Measurements from ENCODE around the gene PGAM5. TPM values are rescaled to one million over a fixed set of nuclear protein-coding genes. Genes with fewer than 3 reads are reported as not detected.
"Not testable (repeated sequence)": the region's sequence is repeated elsewhere in the genome, so short reads cannot be mapped to it uniquely, and the experiment has no call there.

The PGAM5 gene
- total and polyA plus RNA-seq, 4 donors, result 6.6 to 17.3 (median 10.3) TPM

GRCh38 chr12:132743831-132744230 is 33.2 kb downstream of the PGAM5 start:
- ATAC-seq (ENCODE audit: low FRiP score) (no peak), DNase-seq (peak in 1 of 2 donors; percentile 11)
- no peak overlapping the region for H3K4me3 ChIP-seq (ENCODE audit: low read length in 2 of 2)
- no peaks in the 10 kb centered on the region for H3K9me3 ChIP-seq (ENCODE audit: control insufficient read depth, low read length)
- H3K27me3 ChIP-seq (ENCODE audit: control insufficient read depth in 1 of 2, insufficient read depth in 2 of 2, low read length in 1 of 2), result no peaks in the 10 kb centered on the region
- peaks cover 8 to 19% of the 10 kb centered on the region in 2 donors for H3K36me3 ChIP-seq (ENCODE audit: control insufficient read depth in 1 of 2, insufficient read depth in 2 of 2, low read length in 1 of 2)
- H3K27ac ChIP-seq (ENCODE audit: low read depth in 1 of 2, low read length in 2 of 2), result no peak overlapping the region
- intact Hi-C loops (cut with DNase I), result no loop called here
- H3K4me1 ChIP-seq (ENCODE audit: control insufficient read depth in 1 of 2, insufficient read depth in 2 of 2, low read length in 2 of 2), result no peaks in the 10 kb centered on the region
- 87 to 91% methylated on average over 13 of the region's 13 CpGs for WGBS, 2 donors

- Histone ChIP-seq H3K27me3 (ENCODE audit: control insufficient read depth in 1 of 2, insufficient read depth in 2 of 2, low read length in 1 of 2) (no peaks in the 10 kb centered on the region), H3K4me1 (ENCODE audit: control insufficient read depth in 1 of 2, insufficient read depth in 2 of 2, low read length in 2 of 2) (no peaks in the 10 kb centered on the region), H3K4me3 (ENCODE audit: low read length in 2 of 2) (no peak overlapping the region), H3K27ac (ENCODE audit: low read depth in 1 of 2, low read length in 2 of 2) (no peak overlapping the region), H3K36me3 (ENCODE audit: control insufficient read depth in 1 of 2, insufficient read depth in 2 of 2, low read length in 1 of 2) (peaks cover 8 to 19% of the 10 kb centered on the region in 2 donors), H3K9me3 (ENCODE audit: control insufficient read depth, low read length) (no peaks in the 10 kb centered on the region)
- WGBS, 2 donors, result 92 to 93% methylated on average over 3 of the region's 3 CpGs
- DNase-seq, result no peak
- no peak for ATAC-seq (ENCODE audit: low FRiP score)
- intact Hi-C loops (cut with DNase I), result no loop called here
Measured at GRCh38 chr12:132746613-132747012, 36.0 kb downstream of the PGAM5 start.

- peaks cover 8 to 17% of the 10 kb centered on the region in 2 donors for H3K36me3 ChIP-seq (ENCODE audit: control insufficient read depth in 1 of 2, insufficient read depth in 2 of 2, low read length in 1 of 2)
- intact Hi-C loops (cut with DNase I), result no loop called here
- no peaks in the 10 kb centered on the region for H3K4me1 ChIP-seq (ENCODE audit: control insufficient read depth in 1 of 2, insufficient read depth in 2 of 2, low read length in 2 of 2)
- no peaks in the 10 kb centered on the region for H3K27me3 ChIP-seq (ENCODE audit: control insufficient read depth in 1 of 2, insufficient read depth in 2 of 2, low read length in 1 of 2)
- H3K9me3 ChIP-seq (ENCODE audit: control insufficient read depth, low read length), result no peaks in the 10 kb centered on the region
- no peak for ATAC-seq (ENCODE audit: low FRiP score)
- WGBS, 2 donors, result 94 to 95% methylated on average over 11 of the region's 11 CpGs
- H3K4me3 ChIP-seq (ENCODE audit: low read length in 2 of 2), result no peak overlapping the region
- no peak overlapping the region for H3K27ac ChIP-seq (ENCODE audit: low read depth in 1 of 2, low read length in 2 of 2)
- DNase-seq, result peak in 1 of 2 donors; percentile 24
Measured at GRCh38 chr12:132747395-132747794, 36.8 kb downstream of the PGAM5 start.

- DNase-seq, result peak in 1 of 2 donors; percentile 31
Measured at GRCh38 chr12:132747896-132748295, 37.3 kb downstream of the PGAM5 start.

GRCh38 chr12:132748319-132748718 is 37.7 kb downstream of the PGAM5 start:
- Histone ChIP-seq H3K9me3 (ENCODE audit: control insufficient read depth, low read length) (no peaks in the 10 kb centered on the region), H3K4me3 (ENCODE audit: low read length in 2 of 2) (no peak overlapping the region), H3K4me1 (ENCODE audit: control insufficient read depth in 1 of 2, insufficient read depth in 2 of 2, low read length in 2 of 2) (no peaks in the 10 kb centered on the region), H3K27me3 (ENCODE audit: control insufficient read depth in 1 of 2, insufficient read depth in 2 of 2, low read length in 1 of 2) (no peaks in the 10 kb centered on the region), H3K36me3 (ENCODE audit: control insufficient read depth in 1 of 2, insufficient read depth in 2 of 2, low read length in 1 of 2) (peaks cover 8 to 14% of the 10 kb centered on the region in 2 donors), H3K27ac (ENCODE audit: low read depth in 1 of 2, low read length in 2 of 2) (no peak overlapping the region)
- ATAC-seq (ENCODE audit: low FRiP score) (no peak), DNase-seq (peak in 1 of 2 donors; percentile 34)
- WGBS, 2 donors, result 85 to 89% methylated on average over 10 of the region's 10 CpGs
- intact Hi-C loops (cut with DNase I), result no loop called here

More at GRCh38 chr12:132747896-132748295, 37.3 kb downstream of the PGAM5 start:
- Histone ChIP-seq H3K4me1 (ENCODE audit: control insufficient read depth in 1 of 2, insufficient read depth in 2 of 2, low read length in 2 of 2) (no peaks in the 10 kb centered on the region), H3K9me3 (ENCODE audit: control insufficient read depth, low read length) (no peaks in the 10 kb centered on the region), H3K27ac (ENCODE audit: low read depth in 1 of 2, low read length in 2 of 2) (no peak overlapping the region), H3K27me3 (ENCODE audit: control insufficient read depth in 1 of 2, insufficient read depth in 2 of 2, low read length in 1 of 2) (no peaks in the 10 kb centered on the region), H3K4me3 (ENCODE audit: low read length in 2 of 2) (no peak overlapping the region), H3K36me3 (ENCODE audit: control insufficient read depth in 1 of 2, insufficient read depth in 2 of 2, low read length in 1 of 2) (peaks cover 8 to 14% of the 10 kb centered on the region in 2 donors)
- intact Hi-C loops (cut with DNase I), result no loop called here
- WGBS, 2 donors, result 94% methylated on average over 22 of the region's 22 CpGs
- ATAC-seq (ENCODE audit: low FRiP score), result no peak

GRCh38 chr12:132753670-132754069 is 43.0 kb downstream of the PGAM5 start:
- H3K4me3 ChIP-seq (ENCODE audit: low read length in 2 of 2); H3K4me1 ChIP-seq (ENCODE audit: control insufficient read depth in 1 of 2, insufficient read depth in 2 of 2, low read length in 2 of 2); H3K27ac ChIP-seq (ENCODE audit: low read depth in 1 of 2, low read length in 2 of 2); H3K36me3 ChIP-seq (ENCODE audit: control insufficient read depth in 1 of 2, insufficient read depth in 2 of 2, low read length in 1 of 2); intact Hi-C loops (cut with DNase I); ATAC-seq (ENCODE audit: low FRiP score); H3K9me3 ChIP-seq (ENCODE audit: control insufficient read depth, low read length); H3K27me3 ChIP-seq (ENCODE audit: control insufficient read depth in 1 of 2, insufficient read depth in 2 of 2, low read length in 1 of 2): not testable (repeated sequence)
- 95 to 96% methylated on average over 7 of the region's 7 CpGs for WGBS, 2 donors
- DNase-seq, result peak in 1 of 2 donors; percentile 6

- ATAC-seq (ENCODE audit: low FRiP score), result no peak
- peaks cover 0 to 4% of the 10 kb centered on the region in 2 donors for H3K36me3 ChIP-seq (ENCODE audit: control insufficient read depth in 1 of 2, insufficient read depth in 2 of 2, low read length in 1 of 2)
- intact Hi-C loops (cut with DNase I), result no loop called here
Measured at GRCh38 chr12:132754160-132754932, 43.7 kb downstream of the PGAM5 start.

GRCh38 chr12:132758825-132759224 is 48.2 kb downstream of the PGAM5 start:
- H3K27ac ChIP-seq (ENCODE audit: low read depth in 1 of 2, low read length in 2 of 2); ATAC-seq (ENCODE audit: low FRiP score); H3K36me3 ChIP-seq (ENCODE audit: control insufficient read depth in 1 of 2, insufficient read depth in 2 of 2, low read length in 1 of 2); H3K4me3 ChIP-seq (ENCODE audit: low read length in 2 of 2); intact Hi-C loops (cut with DNase I); H3K27me3 ChIP-seq (ENCODE audit: control insufficient read depth in 1 of 2, insufficient read depth in 2 of 2, low read length in 1 of 2); H3K4me1 ChIP-seq (ENCODE audit: control insufficient read depth in 1 of 2, insufficient read depth in 2 of 2, low read length in 2 of 2); DNase-seq; H3K9me3 ChIP-seq (ENCODE audit: control insufficient read depth, low read length): not testable (repeated sequence)
- WGBS, 2 donors, result 87 to 91% methylated on average over 26 to 28 of the region's 28 CpGs

More at GRCh38 chr12:132754160-132754932, 43.7 kb downstream of the PGAM5 start:
- no peak overlapping the region for H3K27ac ChIP-seq (ENCODE audit: low read depth in 1 of 2, low read length in 2 of 2)
- H3K4me3 ChIP-seq (ENCODE audit: low read length in 2 of 2), result no peak overlapping the region
- peak in 1 of 2 donors; percentile 15 for DNase-seq
- no peaks in the 10 kb centered on the region for H3K9me3 ChIP-seq (ENCODE audit: control insufficient read depth, low read length)
- H3K27me3 ChIP-seq (ENCODE audit: control insufficient read depth in 1 of 2, insufficient read depth in 2 of 2, low read length in 1 of 2), result no peaks in the 10 kb centered on the region
- H3K4me1 ChIP-seq (ENCODE audit: control insufficient read depth in 1 of 2, insufficient read depth in 2 of 2, low read length in 2 of 2), result no peaks in the 10 kb centered on the region
- WGBS, 2 donors, result 86 to 87% methylated on average over 14 of the region's 14 CpGs

GRCh38 chr12:132759359-132759758 is 48.7 kb downstream of the PGAM5 start:
- no peak overlapping the region for H3K27ac ChIP-seq (ENCODE audit: low read depth in 1 of 2, low read length in 2 of 2)
- H3K9me3 ChIP-seq (ENCODE audit: control insufficient read depth, low read length), result no peaks in the 10 kb centered on the region
- ATAC-seq (ENCODE audit: low FRiP score) (no peak), DNase-seq (no peak)
- H3K4me1 ChIP-seq (ENCODE audit: control insufficient read depth in 1 of 2, insufficient read depth in 2 of 2, low read length in 2 of 2), result peaks cover 0 to 2% of the 10 kb centered on the region in 2 donors
- H3K4me3 ChIP-seq (ENCODE audit: low read length in 2 of 2), result no peak overlapping the region
- H3K27me3 ChIP-seq (ENCODE audit: control insufficient read depth in 1 of 2, insufficient read depth in 2 of 2, low read length in 1 of 2), result no peaks in the 10 kb centered on the region
- no peaks in the 10 kb centered on the region for H3K36me3 ChIP-seq (ENCODE audit: control insufficient read depth in 1 of 2, insufficient read depth in 2 of 2, low read length in 1 of 2)
- intact Hi-C loops (cut with DNase I), result no loop called here
- 92 to 93% methylated on average over 8 of the region's 8 CpGs for WGBS, 2 donors
